A673 (cell line): ENCODE data around the gene CRYAA. TPM values are rescaled to one million over a fixed set of nuclear protein-coding genes. Genes with fewer than 3 reads are reported as not detected.

Experiments used
- BruUV-seq: library from RNA; stranded (reverse); fragments of 400-500 nt; replicated peaks from 2 replicates; lab custom pipeline; 2021; lab: Mats Ljungman, UMichigan
- CTCF ChIA-PET: fragments of 300-600 bp; sonication (Branson Sonifier 250); formaldehyde crosslinking; loops from one replicate; lab custom pipeline; 2022; ENCODE audit warnings: antibody characterized with exemption; lab: Charles Lee
- POLR2A ChIA-PET: fragments of 300-600 bp; sonication (Branson Sonifier 250); formaldehyde crosslinking; loops from one replicate; lab custom pipeline; 2022; ENCODE audit warnings: antibody characterized with exemption; ENCODE audit not compliant: low non-redundant PET; lab: Charles Lee
- DNase-seq: peaks from one replicate; pipeline ENCODE4 v3.0.0-alpha.2; 2015; ENCODE audit warnings: low spot score
- H3K27ac ChIP-seq: fragments of 200-600 bp; sonication (generic); 2 replicates; pipeline ENCODE4 v1.5.1; 2016; ENCODE audit warnings: mixed run types, low read depth, mild to moderate bottlenecking, mixed read lengths, antibody characterized with exemption, low read length; ENCODE audit not compliant: poor library complexity, severe bottlenecking
- H3K27me3 ChIP-seq: fragments of 200-600 bp; sonication (generic); replicated peaks from 2 replicates; pipeline ENCODE4 v1.6.1; 2017; ENCODE audit warnings: mixed run types, low read depth, mild to moderate bottlenecking, mixed read lengths, antibody characterized with exemption, low read length; ENCODE audit not compliant: insufficient read depth, poor library complexity
- H3K36me3 ChIP-seq: fragments of 200-600 bp; sonication (generic); 2 replicates; pipeline ENCODE4 v1.6.1; 2016; ENCODE audit warnings: mixed run types, mild to moderate bottlenecking, mixed read lengths, antibody characterized with exemption, low read length; ENCODE audit not compliant: insufficient read depth, poor library complexity, severe bottlenecking
- H3K4me1 ChIP-seq: fragments of 200-600 bp; sonication (generic); 2 replicates; pipeline ENCODE4 v1.6.1; 2017; ENCODE audit warnings: mixed run types, mild to moderate bottlenecking, mixed read lengths, antibody characterized with exemption, low read length; ENCODE audit not compliant: insufficient read depth, poor library complexity, severe bottlenecking
- H3K4me3 ChIP-seq: fragments of 200-600 bp; sonication (generic); 2 replicates; pipeline ENCODE4 v1.5.1; 2016; ENCODE audit warnings: low read depth, mixed run types, mild to moderate bottlenecking, mixed read lengths, low read length; ENCODE audit not compliant: poor library complexity, severe bottlenecking
- H3K9me3 ChIP-seq: fragments of 200-600 bp; sonication (generic); 2 replicates; pipeline ENCODE4 v1.6.1; 2016; ENCODE audit warnings: mixed run types, low read depth, mild to moderate bottlenecking, mixed read lengths, antibody characterized with exemption, low read length; ENCODE audit not compliant: poor library complexity, severe bottlenecking
- CTCF ChIP-seq: fragments of 300-800, 200-600 bp; sonication (generic); conservative IDR thresholded peaks from 2 replicates; pipeline ENCODE4 v1.5.1; 2017; ENCODE audit warnings: low read depth, mild to moderate bottlenecking, antibody characterized with exemption, low read length, moderate library complexity, mixed read lengths
- EZH2 ChIP-seq: fragments of 200-600 bp; sonication (generic); IDR thresholded peaks from 2 replicates; pipeline ENCODE4 v1.6.1; 2017; ENCODE audit warnings: borderline replicate concordance, low read depth, mild to moderate bottlenecking, mixed read lengths, antibody characterized with exemption, low read length; ENCODE audit not compliant: poor library complexity, severe bottlenecking
- intact Hi-C: fragments of 100-400 bp; cut with micrococcal nuclease; formaldehyde crosslinking; loops from one replicate; pipeline ENCODE4 v1.10.0; 2022; ENCODE audit not compliant: unreplicated experiment
- total RNA-seq: library from RNA; stranded (reverse); gene quantifications from 2 replicates; pipeline ENCODE4 v1.2.3, GENCODE V29; 2021

CRYAA gene
- total RNA-seq, 1 experiment from 2014 or later: not detected

- Histone ChIP-seq H3K27me3 (no peaks in the 10 kb centered on the region), H3K4me3 (no peak overlapping the region), H3K36me3 (no peaks in the 10 kb centered on the region), H3K27ac (no peak overlapping the region), H3K9me3 (no peaks in the 10 kb centered on the region), H3K4me1 (no peaks in the 10 kb centered on the region)
- no peak for DNase-seq
- POLR2A ChIA-PET: no interaction called here
- intact Hi-C loops: no loop called here
- TF ChIP-seq EZH2: no peak
- no peak for TF ChIP-seq CTCF
- CTCF ChIA-PET: interaction anchor here (0.7 kb wide), 1 partner anchor 423 kb away, joined by 4 read pairs; no protein-coding TSS in a partner anchor
- BruUV-seq: no TSS peak
Measured at GRCh38 chr21:43211760-43212115, 42.9 kb downstream of the CRYAA start.

Other genes with a start within 250 kb of the CRYAA start
- 0.31 and 0.34 TPM in 2 replicates for gene ERVH48-1, start 243.4 kb upstream of the CRYAA start, total RNA-seq
- 30.6 and 33.8 TPM in 2 replicates for gene PKNOX1, start 194.4 kb upstream of the CRYAA start, total RNA-seq
- gene CBS, start 93.2 kb upstream of the CRYAA start, total RNA-seq: 126 and 166 TPM in 2 replicates
- 24.5 and 46.7 TPM in 2 replicates for gene U2AF1, start 61.4 kb upstream of the CRYAA start, total RNA-seq